Keratinocyte (primary cell): ENCODE results near the gene ZC3H10.

Experiments used
- CTCF ChIP-seq, 3 experiments: IDR thresholded peaks in 1 of 3; conservative IDR thresholded peaks in 1 of 3; optimal IDR thresholded peaks in 1 of 3; 2 replicates in 2 of 3; 3 replicates in 1 of 3; pipeline versions ENCODE3 to v1.5.1; 2011; ENCODE audit warnings: low read length in 3 of 3, mild to moderate bottlenecking in 3 of 3, moderate library complexity in 2 of 3, control low read depth in 1 of 3, inconsistent platforms in 1 of 3; ENCODE audit not compliant: insufficient read depth in 2 of 3; ENCODE audit errors: extremely low read depth in 1 of 3
- EZH2 ChIP-seq: IDR thresholded peaks from one replicate; pipeline ENCODE4 v1.6.1; 2012; ENCODE audit warnings: inconsistent platforms, mild to moderate bottlenecking, low read length, moderate library complexity

DNA sequence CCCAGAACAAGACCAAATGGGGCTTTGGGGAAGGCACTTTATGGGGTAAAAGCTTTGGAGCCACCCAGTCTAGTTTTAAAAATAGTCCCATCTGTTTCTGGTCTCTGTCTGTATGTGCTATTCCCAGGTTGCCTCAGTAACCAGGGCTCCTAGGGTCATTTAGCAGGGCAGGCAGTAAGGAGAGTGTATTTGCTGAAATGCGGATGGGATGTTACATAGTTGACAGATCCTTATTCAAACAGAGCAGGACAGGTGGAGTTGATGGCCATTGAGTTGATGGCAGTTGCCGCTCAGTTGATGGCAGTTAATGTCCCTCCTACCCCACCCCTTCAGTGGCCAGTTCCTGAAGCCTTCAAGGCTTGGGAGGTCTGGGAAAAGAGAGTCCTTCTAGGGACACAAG is 4.6 kb downstream of the ZC3H10 start:
- TF ChIP-seq CTCF (optimal IDR thresholded peaks at IDR 0.05 in 1 of 3, IDR thresholded peaks at IDR 0.05 in 1 of 3, conservative IDR thresholded peaks at IDR 0.05 in 1 of 3; ENCODE audit: extremely low read depth in 1 of 3, insufficient read depth in 2 of 3, low read length in 3 of 3) (no peak), EZH2 (no peak)
